GM21526 (cell line): ENCODE data around the gene EBF4.

Experiments
- ATAC-seq: cut with Tn5 transposase; IDR thresholded peaks from one replicate; pipeline ENCODE4 v1.9.1; 2021; ENCODE audit warnings: moderate library complexity; ENCODE audit not compliant: unreplicated experiment, low FRiP score

EBF4 gene

DNA sequence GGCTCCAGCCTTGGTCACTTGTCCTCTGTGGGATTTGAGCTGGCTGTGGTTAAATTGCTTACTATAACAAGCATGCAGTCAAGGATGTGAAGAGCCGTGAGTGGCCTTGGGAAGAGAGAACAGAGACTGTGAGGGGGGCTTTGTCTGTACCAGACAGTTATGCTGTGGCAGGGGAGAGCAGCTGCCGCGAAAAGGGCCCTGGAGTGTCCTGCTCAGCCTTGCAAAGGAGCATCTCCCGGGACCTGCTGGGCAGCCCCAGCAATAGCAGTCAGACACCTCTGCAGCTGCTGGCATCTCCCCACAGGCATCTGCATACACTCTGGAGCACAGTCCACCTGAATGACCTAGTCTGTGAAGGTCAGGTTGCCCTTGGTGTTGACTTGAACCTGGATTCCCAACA, 6.3 kb downstream of the EBF4 start:
- ATAC-seq, result no peak

DNA sequence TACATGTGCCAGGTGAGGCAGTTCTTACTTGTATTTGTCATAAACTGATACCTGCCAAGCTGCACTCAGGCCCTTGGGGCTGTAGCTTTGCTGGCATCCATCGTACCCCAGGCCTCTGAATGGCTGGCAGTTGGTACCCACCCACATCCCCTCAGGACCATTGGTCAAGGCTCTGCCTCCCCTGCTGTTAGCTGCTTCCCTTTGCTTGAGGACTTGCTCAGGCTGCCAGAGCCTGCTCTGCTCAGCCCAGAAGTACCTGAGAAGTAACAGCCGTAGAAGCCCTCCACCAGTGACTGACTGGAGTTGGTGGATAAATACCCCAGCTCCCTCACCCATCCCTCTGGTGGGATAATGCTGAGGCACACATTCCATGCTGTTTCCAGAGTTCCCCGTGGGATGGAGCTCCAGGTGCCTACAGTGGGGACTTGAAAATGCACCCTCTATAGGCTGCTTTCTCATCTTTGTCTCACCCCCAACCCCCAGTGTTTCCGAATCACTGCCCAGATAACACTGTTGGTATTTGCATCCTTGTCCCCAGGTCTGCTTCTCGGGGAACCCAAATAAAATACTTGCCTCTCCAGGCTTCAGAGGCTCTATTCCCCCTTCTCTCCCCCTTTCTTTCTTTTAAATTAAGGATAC, 7.3 kb downstream of the EBF4 start:
- no peak for ATAC-seq

DNA sequence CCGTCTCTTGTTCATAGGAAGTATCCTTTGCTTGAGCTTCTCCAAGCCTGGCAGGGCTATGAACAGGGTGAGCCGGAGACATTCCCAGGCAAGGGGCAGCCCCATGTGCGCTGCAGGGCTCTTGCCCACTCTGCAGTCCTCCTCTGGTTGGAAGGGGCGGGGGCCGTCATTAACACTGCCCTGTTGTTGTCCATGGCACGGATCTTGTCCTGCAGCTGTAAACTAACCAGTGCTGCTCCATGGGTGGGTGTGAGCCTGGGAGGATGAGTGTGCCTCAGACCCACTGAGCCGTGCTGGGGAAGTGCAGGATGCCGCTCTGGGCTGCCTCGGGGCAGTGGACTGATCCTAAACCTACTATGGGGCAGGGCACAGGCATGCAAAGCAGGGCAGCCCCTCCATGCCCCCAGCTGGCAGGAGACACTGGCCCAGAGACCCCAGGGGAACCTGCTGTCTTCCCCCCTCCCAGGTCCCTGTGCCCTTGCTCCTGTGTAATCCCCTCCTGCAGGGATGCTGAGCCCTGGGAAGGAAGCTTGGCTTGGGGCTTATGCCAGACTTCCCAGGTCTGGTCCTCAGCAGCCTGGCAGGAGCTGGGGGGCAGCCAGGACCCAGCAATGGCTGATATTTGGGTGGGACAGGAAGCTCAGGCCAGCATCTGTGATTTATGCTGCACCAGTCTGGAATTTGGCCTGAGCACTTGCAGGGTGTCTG, 8.5 kb downstream of the EBF4 start:
- no peak for ATAC-seq

DNA sequence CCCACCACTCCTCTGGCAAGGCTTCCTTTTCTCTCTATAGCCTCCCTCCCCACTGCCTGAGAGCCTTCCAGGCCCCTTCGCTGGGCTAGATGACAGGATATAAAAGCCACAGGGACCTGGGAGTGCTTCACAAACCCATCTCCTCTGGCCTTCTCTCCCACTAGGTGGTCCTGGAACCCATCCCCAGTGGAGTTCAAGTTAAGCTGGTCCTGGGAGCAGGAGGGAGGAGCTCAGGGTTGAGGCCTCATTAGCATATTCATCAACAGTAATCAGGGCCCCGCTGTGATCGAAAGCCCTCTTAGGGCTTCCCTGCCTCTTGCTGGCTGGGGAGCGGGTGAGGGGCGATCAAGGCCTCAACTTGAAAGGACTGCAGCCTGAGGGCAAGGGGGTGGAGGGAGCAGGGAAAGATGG, 9.1 kb downstream of the EBF4 start:
- ATAC-seq, result no peak

DNA sequence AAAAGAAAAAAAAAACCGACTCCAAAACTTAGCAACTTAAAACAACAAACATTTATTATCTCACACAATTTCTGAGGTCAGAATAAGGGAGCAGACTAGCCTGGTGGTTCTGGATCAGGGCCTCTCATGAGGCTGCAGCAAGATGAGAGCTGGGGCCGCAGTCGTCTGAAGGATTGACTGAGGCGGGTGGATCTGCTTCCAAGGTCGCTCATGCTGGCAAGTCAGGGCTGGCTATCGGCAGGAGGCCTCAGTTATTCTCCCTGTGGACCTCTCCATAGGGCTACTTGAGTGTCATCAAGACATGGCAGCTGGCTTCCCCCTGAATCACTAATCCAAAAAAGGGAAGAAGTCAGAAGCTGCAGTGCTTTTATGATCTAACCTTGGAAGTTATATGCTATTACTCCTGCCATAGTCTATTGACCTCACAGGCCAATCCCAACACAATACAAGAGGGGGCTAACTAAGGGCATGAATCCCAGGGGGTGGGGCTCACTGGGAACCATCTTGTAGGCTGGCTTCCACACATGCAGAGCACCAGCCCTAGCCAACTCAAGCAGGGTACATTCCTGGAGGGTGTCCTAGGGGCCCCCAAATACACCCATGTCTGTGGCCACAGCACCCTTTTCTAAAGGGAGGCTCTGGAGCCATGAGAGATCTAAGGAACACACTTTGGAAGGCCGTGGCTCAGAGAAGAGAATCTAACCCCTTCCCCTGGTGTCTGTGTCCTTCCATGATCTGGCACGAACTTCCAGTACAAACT, 11.3 kb downstream of the EBF4 start:
- no peak for ATAC-seq

DNA sequence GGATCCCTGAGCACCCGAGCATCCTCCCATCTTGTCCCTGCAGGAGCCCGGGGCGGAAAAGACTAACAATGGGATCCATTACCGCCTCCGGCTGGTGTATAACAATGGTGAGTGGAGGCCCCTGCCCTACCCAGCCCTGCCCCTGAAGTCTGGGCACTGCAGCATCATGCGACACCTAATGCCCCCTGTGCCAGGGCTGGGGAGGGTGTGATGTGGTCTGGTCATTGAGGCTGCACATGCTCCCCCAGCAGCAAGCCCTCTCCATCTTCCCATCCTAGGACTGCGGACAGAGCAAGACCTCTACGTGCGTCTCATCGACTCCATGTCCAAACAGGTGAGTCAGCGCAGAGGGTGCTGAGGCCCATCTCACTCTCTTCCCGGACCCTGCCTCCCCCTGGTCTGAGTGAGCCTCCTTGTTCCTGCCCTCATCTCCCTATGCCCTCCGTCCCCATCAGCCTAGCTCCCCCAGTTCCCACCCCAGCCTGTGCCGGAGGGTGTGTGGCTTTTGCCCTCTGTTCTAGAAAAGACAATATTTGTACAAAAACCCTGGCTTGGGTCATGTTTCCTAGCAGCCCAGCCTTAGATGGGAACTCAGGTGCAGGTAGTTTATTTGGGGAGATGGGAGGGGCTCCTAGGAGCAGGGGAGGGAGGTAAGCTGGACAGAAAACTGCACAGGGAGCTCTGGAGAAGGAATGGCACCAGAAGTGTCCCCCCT, 13.5 kb downstream of the EBF4 start:
- ATAC-seq, result no peak

DNA sequence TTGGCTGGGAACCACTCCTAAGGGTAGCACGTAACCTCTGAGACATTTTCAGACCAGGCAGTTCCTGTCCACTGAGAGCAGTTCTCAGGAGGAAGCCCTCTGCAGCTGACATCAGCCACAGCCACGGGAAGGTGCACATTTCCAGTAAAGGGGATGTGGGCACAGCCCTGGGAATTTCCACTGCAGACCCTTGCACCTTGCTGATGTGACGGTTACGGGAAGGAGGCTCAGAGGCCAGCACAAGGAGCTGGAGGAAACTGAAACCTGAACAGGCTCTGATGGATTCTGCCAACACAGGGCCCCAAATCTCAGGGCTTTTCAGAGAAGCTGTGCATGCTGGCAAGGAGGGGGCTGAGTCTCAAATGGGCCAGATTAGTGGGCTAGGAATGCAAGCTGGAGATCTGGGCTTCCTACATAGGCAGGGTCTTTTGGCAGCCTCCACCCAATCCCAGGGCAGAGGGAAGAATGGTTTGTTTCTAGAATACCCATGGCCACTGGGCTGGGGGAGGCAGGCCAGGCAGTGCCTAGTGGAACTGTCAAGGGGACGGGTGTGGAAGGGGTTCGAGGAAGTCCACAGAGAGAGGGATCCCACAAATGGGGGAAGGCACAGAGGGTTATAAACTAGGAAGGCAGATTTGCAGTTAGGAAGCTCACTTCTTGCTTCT, 14.2 kb downstream of the EBF4 start:
- no peak for ATAC-seq

DNA sequence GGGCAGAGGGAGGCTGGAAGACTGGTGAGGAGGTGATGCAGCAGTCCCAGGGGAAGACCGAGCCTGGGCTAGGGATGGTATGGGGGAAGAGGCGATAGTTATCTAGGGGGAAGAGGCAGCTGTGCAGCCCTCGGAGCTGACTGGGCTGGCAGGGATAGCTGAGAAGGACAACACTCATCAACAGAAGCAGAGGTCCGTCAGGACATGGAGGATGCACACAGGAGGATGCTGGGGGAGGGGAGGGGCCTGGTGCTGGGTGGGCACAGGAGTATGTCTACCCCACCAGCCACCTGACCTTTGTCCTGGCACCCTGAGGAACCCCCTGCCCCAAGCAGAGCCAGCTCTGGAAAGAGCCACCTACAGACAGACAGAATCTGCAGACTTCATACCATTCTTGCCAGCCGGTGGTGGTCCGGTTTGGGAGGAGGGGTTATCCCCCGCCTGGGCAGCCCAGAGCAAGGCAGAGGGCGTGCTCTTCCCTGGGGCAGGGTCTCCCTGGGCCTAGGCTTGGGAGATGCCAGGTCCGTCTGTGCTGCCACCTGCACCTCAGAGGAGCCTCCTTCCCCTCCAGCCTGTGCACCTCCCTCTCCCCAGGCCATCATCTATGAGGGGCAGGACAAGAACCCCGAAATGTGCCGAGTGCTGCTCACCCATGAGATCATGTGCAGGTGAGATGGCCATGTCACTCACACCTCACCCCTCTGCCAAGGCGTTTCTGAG, 14.9 kb downstream of the EBF4 start:
- no peak for ATAC-seq

DNA sequence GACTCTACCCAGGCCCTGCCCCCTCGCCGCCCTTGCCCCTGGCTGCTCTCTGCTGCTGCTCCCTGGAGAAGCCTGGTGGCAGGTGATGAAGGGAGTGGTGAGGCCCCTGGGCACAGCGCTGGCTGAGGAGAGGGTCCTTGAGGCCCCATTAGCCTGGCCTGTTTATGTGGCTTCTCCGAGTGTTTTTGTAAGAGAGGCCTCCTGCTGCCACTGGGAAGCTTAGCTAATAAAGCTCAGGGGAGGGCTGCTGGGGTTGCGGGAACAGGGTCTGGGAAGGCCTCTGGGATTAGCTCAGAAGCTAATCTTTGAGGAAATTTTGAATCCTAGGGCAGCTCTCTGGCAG, 15.5 kb downstream of the EBF4 start:
- ATAC-seq, result no peak

DNA sequence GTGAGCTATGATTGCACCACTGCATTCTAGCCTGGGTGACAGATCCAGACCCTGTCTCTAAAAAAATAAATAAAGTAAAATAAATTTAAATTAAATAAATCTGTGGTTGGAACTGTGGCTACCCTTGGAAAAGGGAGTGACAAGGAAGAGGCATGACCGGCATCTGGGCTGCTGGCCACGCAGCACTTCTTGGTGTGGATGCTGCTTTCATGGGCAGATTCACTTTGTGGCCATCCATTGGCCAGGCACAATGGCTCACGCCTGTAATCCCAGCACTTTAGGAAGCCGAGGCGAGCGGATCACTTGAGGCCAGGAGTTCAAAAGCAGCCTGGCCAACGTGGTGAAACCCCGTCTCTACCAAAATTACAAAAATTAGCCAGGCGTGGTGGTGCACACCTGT, 16.1 kb downstream of the EBF4 start:
- no peak for ATAC-seq

DNA sequence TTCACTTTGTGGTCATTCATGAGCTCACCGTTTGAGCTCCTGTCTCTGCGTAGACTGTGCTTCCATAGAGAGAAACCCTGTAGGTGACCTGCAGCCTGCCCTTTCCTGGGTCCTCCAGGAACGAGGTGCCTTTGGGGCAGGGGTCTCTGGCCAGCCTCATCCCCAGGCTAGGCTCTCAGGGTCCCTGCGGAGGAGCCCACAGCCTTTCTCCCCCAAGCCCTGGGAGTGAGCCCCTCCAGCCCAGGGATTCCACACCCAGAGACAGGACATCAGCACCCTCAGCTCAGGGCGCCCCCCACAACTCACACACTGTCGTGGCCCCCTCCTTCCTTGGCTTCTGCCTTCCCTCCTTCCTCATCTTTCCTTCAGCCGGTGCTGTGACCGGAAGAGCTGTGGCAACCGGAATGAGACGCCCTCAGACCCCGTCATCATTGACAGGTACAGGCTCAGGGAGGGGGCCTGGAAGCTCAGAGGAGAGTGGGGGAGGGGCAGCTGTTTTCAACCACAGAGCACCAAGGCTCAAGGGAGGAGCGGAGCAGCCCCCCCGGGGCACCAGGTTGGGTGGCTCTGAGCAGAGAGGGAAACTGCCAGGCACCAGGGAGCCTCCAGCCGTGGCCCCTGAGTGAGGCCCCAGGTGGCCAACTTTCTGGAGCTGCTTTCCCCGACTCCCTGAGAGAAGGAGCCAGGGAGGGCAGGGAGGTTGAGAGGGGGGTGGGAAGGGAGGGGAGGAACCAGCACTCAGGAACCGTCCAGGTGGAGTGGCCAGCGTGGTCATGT, 16.8 kb downstream of the EBF4 start:
- no peak for ATAC-seq

DNA sequence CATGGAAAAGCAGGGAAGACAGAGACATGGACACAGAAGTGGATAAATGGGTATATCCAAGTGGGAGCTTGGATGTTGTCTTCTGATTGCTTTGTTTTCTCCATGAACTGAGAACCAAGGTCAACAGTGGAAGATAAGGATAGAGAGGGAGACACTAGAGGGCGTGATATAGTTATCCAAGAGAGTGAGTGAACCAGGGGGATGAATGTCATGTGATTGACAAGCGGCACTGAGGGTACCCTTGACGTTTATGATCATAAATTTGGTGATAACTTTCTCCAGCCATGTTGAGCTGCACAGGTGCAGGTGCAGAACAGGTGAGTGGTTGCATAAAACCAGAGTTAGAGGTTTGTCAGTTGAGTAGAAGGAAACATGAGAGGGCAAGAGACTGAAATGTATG, 20.7 kb downstream of the EBF4 start:
- no peak for ATAC-seq

DNA sequence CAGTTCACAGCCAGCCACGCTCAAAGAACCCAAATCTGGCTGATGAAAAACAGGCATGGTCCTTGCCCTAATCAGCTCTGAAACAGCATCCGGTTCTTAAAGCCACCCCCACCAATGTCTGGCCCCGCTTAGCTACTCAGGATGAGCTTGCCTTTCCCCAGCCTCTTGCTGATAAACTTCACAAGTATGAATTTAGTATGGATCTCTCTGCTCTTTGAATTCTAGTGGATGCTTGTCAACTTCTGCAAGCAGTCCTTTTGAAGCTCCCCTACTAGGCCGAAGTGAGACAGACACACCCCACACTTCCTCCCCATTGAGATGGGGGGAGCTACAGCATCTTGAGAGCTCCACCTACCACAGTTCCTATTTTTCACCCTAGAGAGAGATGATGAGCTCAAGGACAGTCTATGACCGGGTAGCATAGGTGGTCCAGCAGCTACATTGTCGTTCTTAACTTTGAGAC, 36.7 kb downstream of the EBF4 start:
- no peak for ATAC-seq

DNA sequence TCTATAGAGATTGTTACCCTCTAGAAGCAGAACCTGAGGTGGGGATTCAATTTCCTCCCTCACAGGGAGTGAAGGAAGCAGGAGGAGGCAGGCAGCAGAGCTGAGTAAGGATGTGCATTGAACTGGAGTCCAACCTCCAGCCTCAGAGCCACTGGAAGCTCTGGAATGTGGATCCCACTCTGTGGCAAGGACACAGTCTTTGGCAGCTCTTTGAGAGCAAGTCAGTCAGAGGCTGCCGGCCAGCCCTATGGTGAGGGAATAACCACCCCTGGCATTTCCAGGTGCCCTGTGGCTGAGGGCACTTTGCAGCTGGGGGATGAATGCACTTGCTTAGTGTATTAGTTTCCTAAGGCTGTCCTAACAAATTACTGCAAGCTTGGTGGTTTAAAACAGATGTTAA, 37.2 kb downstream of the EBF4 start:
- no peak for ATAC-seq

DNA sequence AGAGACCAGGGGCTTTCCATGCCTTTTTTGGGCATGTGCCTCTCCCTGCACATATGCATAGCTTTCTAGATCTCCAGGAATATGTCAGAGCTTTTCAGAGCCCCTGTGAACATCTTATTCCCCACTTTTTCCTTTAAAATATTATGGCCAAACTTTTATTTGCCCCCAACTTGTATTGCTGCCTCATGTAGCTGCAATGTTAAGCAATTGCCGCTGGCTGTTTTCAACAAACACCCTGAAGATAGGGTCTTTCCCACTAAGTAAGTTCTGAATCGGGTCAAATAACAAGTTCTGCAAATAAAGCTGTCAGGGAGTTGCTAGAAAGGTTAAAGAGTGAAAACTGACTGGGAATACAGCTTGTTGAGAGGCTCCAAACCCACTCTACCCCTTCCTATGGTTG, 42.3 kb downstream of the EBF4 start:
- no peak for ATAC-seq

DNA sequence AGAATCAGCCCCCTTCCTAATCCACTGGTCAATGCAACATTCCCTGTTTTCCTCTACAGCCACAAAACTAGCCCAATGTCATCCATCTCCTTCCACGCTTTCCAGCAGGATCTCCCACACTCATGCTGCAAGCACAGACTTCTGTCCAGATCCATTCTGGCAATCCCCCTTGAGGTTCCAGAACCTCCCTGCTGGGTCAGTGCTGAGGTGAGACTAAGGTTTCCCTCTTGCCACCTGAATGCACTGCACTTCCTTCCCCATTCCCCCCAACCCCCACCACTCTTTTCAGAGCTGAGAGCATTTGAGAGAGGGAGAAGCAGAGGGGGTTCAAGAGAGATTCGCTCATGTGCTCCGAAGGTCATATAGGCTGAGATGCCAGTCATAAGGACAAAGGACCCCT, 43.9 kb downstream of the EBF4 start:
- ATAC-seq, result no peak

DNA sequence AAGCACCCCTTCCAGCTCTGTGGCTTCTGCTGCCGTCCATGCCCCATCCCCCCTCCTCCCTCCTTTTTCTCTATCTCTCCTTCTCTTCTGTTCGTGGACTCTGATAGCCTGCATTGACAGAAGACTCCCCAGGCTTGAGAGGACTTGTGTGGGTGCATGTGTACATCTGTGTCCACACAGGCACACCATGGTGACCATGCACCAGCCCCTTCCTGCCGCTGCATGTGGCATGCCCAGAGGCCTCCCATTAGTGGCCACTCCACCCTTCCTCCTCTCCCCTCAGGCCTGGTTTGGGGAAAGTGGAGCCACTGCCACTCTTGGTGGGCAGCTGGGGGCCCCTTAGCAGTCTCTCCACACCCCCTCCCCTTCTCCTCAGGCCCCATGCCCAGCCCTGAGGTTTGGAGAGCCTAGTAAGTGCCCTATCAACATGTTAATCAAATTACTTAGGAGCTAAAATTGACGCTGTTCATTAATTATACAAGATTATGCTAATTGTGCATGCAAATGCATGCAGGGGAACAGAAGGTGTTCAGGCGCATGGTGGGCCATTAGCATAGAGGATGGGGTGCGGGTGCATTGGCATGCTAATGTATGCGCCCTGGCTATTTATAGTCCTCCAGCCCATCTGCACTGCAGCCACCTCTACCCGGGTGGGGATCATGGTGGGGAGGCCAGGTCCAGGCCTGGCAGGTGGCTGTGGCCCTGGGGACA, 45.9 kb downstream of the EBF4 start:
- no peak for ATAC-seq

DNA sequence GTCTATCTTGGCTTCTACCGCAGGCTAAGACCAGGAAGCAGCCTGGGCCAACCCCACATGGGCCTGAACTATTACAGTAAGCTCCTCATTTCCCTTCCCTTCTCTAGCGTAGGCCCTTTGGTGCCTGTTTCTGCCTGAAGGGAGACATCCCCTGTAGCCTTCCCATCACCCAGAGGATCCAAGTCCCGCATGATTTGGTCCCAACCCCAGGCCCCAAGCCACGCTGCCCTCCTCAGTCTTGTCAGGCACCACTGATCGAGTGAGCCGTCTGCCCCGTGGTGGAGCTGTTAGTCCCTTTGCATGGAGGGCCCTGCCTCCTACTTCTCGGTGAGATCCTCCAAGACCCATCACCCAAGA, 46.4 kb downstream of the EBF4 start:
- ATAC-seq, result no peak

DNA sequence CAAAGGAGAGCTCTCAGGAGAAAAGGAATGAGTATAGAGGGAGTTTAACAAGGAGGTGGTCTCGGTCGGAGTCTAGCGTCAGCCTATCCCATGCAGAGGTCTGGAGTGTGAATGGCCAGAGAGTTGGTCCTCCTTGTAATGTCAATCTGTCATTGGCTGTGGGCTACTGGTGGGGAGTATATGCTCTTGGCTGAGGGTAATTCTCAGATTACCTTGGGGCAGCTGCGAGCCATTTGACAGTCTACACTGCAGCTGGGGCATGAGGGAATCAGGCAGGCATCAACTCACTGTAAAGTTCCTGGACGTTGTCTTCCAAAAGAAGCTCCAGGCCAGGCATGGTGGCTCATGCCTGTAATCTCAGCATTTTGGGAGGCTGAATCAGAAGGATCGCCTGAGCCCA, 48.1 kb downstream of the EBF4 start:
- ATAC-seq, result no peak
